ENCODE measurements around the gene AXDND1.
A peak's percentile ranks its signal among the peaks of the same experiment; 100 is the strongest.
"Not testable (repeated sequence)": the region's sequence is repeated elsewhere in the genome, so short reads cannot be mapped to it uniquely, and the experiment has no call there.

AXDND1 gene

GRCh38 chr1:179369751-179370341 lies 4.1 kb downstream of the AXDND1 start:
- peak overlapping the region in 1 of 2 donors; percentile 15 for H3K27ac ChIP-seq
- no peak overlapping the region for H3K4me3 ChIP-seq
- DNase-seq (ENCODE audit: low spot score): no peak
- TF ChIP-seq CTCF (IDR thresholded peaks at IDR 0.05): peak; percentile 44

- Histone ChIP-seq H3K4me3 (no peak overlapping the region), H3K27ac (no peak overlapping the region)
- no peak for TF ChIP-seq CTCF (IDR thresholded peaks at IDR 0.05)
Measured at GRCh38 chr1:179372160-179372559, 6.4 kb downstream of the AXDND1 start.

GRCh38 chr1:179376223-179376622 lies 10.5 kb downstream of the AXDND1 start:
- H3K4me3 ChIP-seq: no peak overlapping the region
- TF ChIP-seq CTCF (IDR thresholded peaks at IDR 0.05): no peak
- H3K27ac ChIP-seq: no peak overlapping the region
- no peak for DNase-seq (ENCODE audit: low spot score)

More at GRCh38 chr1:179372160-179372559, 6.4 kb downstream of the AXDND1 start:
- DNase-seq (ENCODE audit: low spot score): no peak

- no peak overlapping the region for H3K27ac ChIP-seq
- H3K4me3 ChIP-seq: no peak overlapping the region
- no peak for DNase-seq (ENCODE audit: low spot score)
- no peak for TF ChIP-seq CTCF (IDR thresholded peaks at IDR 0.05)
Measured at GRCh38 chr1:179380299-179380698, 14.5 kb downstream of the AXDND1 start.

- H3K27ac ChIP-seq: no peak overlapping the region
- no peak for DNase-seq (ENCODE audit: low spot score)
- no peak for TF ChIP-seq CTCF (IDR thresholded peaks at IDR 0.05)
- H3K4me3 ChIP-seq: no peak overlapping the region
Measured at GRCh38 chr1:179384027-179384426, 18.3 kb downstream of the AXDND1 start.

GRCh38 chr1:179385510-179385909 lies 19.7 kb downstream of the AXDND1 start:
- TF ChIP-seq CTCF (IDR thresholded peaks at IDR 0.05): no peak
- no peak for DNase-seq (ENCODE audit: low spot score)

GRCh38 chr1:179393721-179394120 lies 27.9 kb downstream of the AXDND1 start:
- no peak overlapping the region for H3K4me3 ChIP-seq
- DNase-seq (ENCODE audit: low spot score): no peak
- TF ChIP-seq CTCF (IDR thresholded peaks at IDR 0.05): no peak
- no peak overlapping the region for H3K27ac ChIP-seq

More at GRCh38 chr1:179385510-179385909, 19.7 kb downstream of the AXDND1 start:
- no peak overlapping the region for H3K4me3 ChIP-seq
- H3K27ac ChIP-seq: no peak overlapping the region

GRCh38 chr1:179399399-179399798 lies 33.6 kb downstream of the AXDND1 start:
- not testable (repeated sequence) for H3K27ac ChIP-seq; H3K4me3 ChIP-seq; DNase-seq (ENCODE audit: low spot score)

GRCh38 chr1:179417760-179418159 lies 52.0 kb downstream of the AXDND1 start:
- not testable (repeated sequence) for H3K4me3 ChIP-seq; DNase-seq (ENCODE audit: low spot score); H3K27ac ChIP-seq

GRCh38 chr1:179418706-179419105 lies 52.9 kb downstream of the AXDND1 start:
- H3K4me3 ChIP-seq; H3K27ac ChIP-seq; DNase-seq (ENCODE audit: low spot score): not testable (repeated sequence)
